K562 (cell line): ENCODE results near the gene WDR81. TPM values are rescaled to one million over a fixed set of nuclear protein-coding genes. Genes with fewer than 3 reads are reported as not detected.

Experiments
- ATAC-seq: fragments of 200-7000 bp; cut with Tn5 transposase; 3 replicates; pipeline ENCODE4 v1.9.1; 2020; ENCODE audit warnings: moderate library complexity
- BruUV-seq: library from RNA; stranded (reverse); fragments of 400-500 nt; replicated peaks from 2 replicates; lab custom pipeline; 2021; lab: Mats Ljungman, UMichigan
- CTCF ChIA-PET: fragments of 300-600 bp; formaldehyde crosslinking; extraction: SDS; loops from one replicate; lab custom pipeline; 2021; ENCODE audit warnings: low intra/inter-chr PET ratio; lab: Yijun Ruan, JAX
- POLR2A ChIA-PET: fragments of 300-600, 350-650 bp; sonication (Branson Sonifier 250); formaldehyde crosslinking; extraction: SDS; loops from one replicate; lab custom pipeline; 2021; ENCODE audit warnings: antibody characterized with exemption, inconsistent platforms; lab: Yijun Ruan, JAX
- DNase-seq, 4 experiments: peaks; one replicate each; pipeline versions ENCODE4 v3.0.0 to v3.0.0-alpha.2; 2011 to 2018; ENCODE audit warnings: low spot score in 3 of 4, mixed read lengths in 3 of 4; ENCODE audit errors: extremely low read depth in 1 of 4
- FAIRE-seq: peaks from 2 replicates; lab custom pipeline; 2011; peaks lifted over from hg19 to GRCh38; lab: Jason Lieb, UNC
- H2AFZ ChIP-seq: 2 replicates; pipeline ENCODE4 v1.6.0; 2011; ENCODE audit warnings: low read depth, low read length, control low read depth, inconsistent platforms
- H3K27ac ChIP-seq: fragments of 200-600 bp; 3 replicates; pipeline ENCODE4 v1.8.0; 2011; ENCODE audit warnings: low read depth, mild to moderate bottlenecking, control low read depth, inconsistent platforms, low read length, moderate library complexity, mixed read lengths; ENCODE audit errors: extremely low read depth
- H3K27me3 ChIP-seq, 2 experiments: fragments of 300-600 bp in 1 of 2; 2 replicates in 1 of 2; 3 replicates in 1 of 2; pipeline versions ENCODE4 v1.6.0 to v1.8.0; 2011; ENCODE audit warnings: inconsistent platforms in 2 of 2, low read length in 2 of 2, mild to moderate bottlenecking in 1 of 2, mixed read lengths in 1 of 2, moderate library complexity in 1 of 2; ENCODE audit not compliant: control insufficient read depth in 2 of 2, insufficient read depth in 2 of 2
- H3K36me3 ChIP-seq: fragments of 300-600 bp; 3 replicates; pipeline ENCODE4 v1.8.0; 2011; ENCODE audit warnings: mild to moderate bottlenecking, low read length, inconsistent platforms; ENCODE audit not compliant: control insufficient read depth, insufficient read depth
- H3K4me1 ChIP-seq, 2 experiments: fragments of 200-600 bp in 1 of 2; replicated peaks in 1 of 2; 2 replicates in 1 of 2; 3 replicates in 1 of 2; pipeline versions ENCODE4 v1.5.1 to v1.8.0; 2011; ENCODE audit warnings: inconsistent platforms in 2 of 2, low read length in 2 of 2, mild to moderate bottlenecking in 1 of 2, mixed read lengths in 1 of 2, moderate library complexity in 1 of 2; ENCODE audit not compliant: control insufficient read depth in 2 of 2, insufficient read depth in 2 of 2
- H3K4me2 ChIP-seq: 2 replicates; pipeline ENCODE4 v1.6.1; 2011; ENCODE audit warnings: low read length, control low read depth, inconsistent platforms, mixed read lengths; ENCODE audit not compliant: insufficient read depth
- H3K4me3 ChIP-seq: fragments of 200-600 bp; sonication (generic), shearing (Covaris generic); 2 replicates; pipeline ENCODE4 v1.5.1; 2016; ENCODE audit warnings: control low read depth, inconsistent platforms
- H3K79me2 ChIP-seq: fragments of 200-600 bp; 3 replicates; pipeline ENCODE4 v1.8.0; 2011; ENCODE audit warnings: low read length, inconsistent platforms; ENCODE audit not compliant: control insufficient read depth, insufficient read depth
- H3K9ac ChIP-seq, 2 experiments: 2 replicates each; pipeline versions ENCODE4 v1.6.0 to v1.6.1; 2011; ENCODE audit warnings: low read depth in 2 of 2, low read length in 2 of 2, control low read depth in 1 of 2, inconsistent platforms in 1 of 2, mild to moderate bottlenecking in 1 of 2, mixed read lengths in 1 of 2; ENCODE audit not compliant: insufficient read depth in 1 of 2
- H3K9me1 ChIP-seq: one replicate; pipeline ENCODE4 v1.6.0; 2011; ENCODE audit warnings: inconsistent platforms, mild to moderate bottlenecking, low read length, moderate library complexity; ENCODE audit not compliant: control insufficient read depth, insufficient read depth
- H3K9me3 ChIP-seq: replicated peaks from 2 replicates; pipeline ENCODE4 v1.5.1; 2011; ENCODE audit warnings: low read depth, low read length, inconsistent platforms; ENCODE audit not compliant: control insufficient read depth, insufficient read depth
- H4K20me1 ChIP-seq: replicated peaks from 2 replicates; pipeline ENCODE4 v1.6.1; 2011; ENCODE audit warnings: low read length, inconsistent platforms, mixed read lengths; ENCODE audit not compliant: control insufficient read depth, insufficient read depth
- CHD1 ChIP-seq: fragments of 200-600 bp; sonication (generic); IDR thresholded peaks from one replicate; pipeline ENCODE4 v1.6.1; 2012; ENCODE audit warnings: mild to moderate bottlenecking, moderate library complexity, low read length, inconsistent platforms
- CREM ChIP-seq: IDR thresholded peaks from 2 replicates; pipeline ENCODE4 v1.6.1; 2014; ENCODE audit warnings: antibody characterized with exemption, low read depth
- KAT2B ChIP-seq: IDR thresholded peaks from one replicate; pipeline ENCODE4 v1.6.1; 2012; ENCODE audit warnings: low read depth, mild to moderate bottlenecking, control low read depth, inconsistent platforms, low read length, moderate library complexity
- MYC ChIP-seq, 2 experiments: fragments of 250-450 bp in 1 of 2; sonication (Bioruptor Pico) in 1 of 2; IDR thresholded peaks; 2 replicates each; pipeline versions ENCODE4 v1.5.1 to v1.6.1; 2012 to 2021; ENCODE audit warnings: low read depth in 2 of 2, borderline replicate concordance in 1 of 2, improper control_type of control experiment in 1 of 2, low read length in 1 of 2, mild to moderate bottlenecking in 1 of 2, moderate library complexity in 1 of 2
- NEUROD1 ChIP-seq: fragments of 150-350 bp; IDR thresholded peaks from 2 replicates; pipeline ENCODE4 v1.6.1; 2014; ENCODE audit warnings: borderline replicate concordance, low read length, low read depth; ENCODE audit not compliant: partially characterized antibody
- POLR2AphosphoS2 ChIP-seq: IDR thresholded peaks from 2 replicates; pipeline ENCODE4 v1.6.1; 2012; ENCODE audit warnings: low read length, improper control_type of control experiment
- SAP30 ChIP-seq: fragments of 200-600 bp; sonication (generic); IDR thresholded peaks from 2 replicates; pipeline ENCODE4 v1.6.1; 2012; ENCODE audit warnings: borderline replicate concordance, low read depth, mild to moderate bottlenecking, moderate library complexity, low read length, control low read depth, inconsistent platforms; ENCODE audit not compliant: insufficient read depth, poor library complexity, severe bottlenecking
- ZBTB8A ChIP-seq: fragments of 450-650 bp; IDR thresholded peaks from 2 replicates; pipeline ENCODE4 v1.6.1; 2018; ENCODE audit warnings: mild to moderate bottlenecking, moderate library complexity; ENCODE audit not compliant: partially characterized antibody
- ZC3H8 ChIP-seq: fragments of 450-650 bp; IDR thresholded peaks from 2 replicates; pipeline ENCODE4 v1.6.1; 2017
- ZNF224 ChIP-seq: sonication (generic); formaldehyde crosslinking; IDR thresholded peaks from 2 replicates; pipeline ENCODE4 v1.8.0; 2022; ENCODE audit warnings: mild to moderate bottlenecking, missing genetic modification reagents
- ZNF274 ChIP-seq: IDR thresholded peaks from 2 replicates; pipeline ENCODE4 v1.6.1; 2011; ENCODE audit warnings: low read depth, mild to moderate bottlenecking, low read length, moderate library complexity, borderline replicate concordance
- ZNF311 ChIP-seq: fragments of 250-450 bp; sonication (Bioruptor Pico); IDR thresholded peaks from 2 replicates; pipeline ENCODE4 v1.4.0; 2020; ENCODE audit warnings: mild to moderate bottlenecking, moderate library complexity
- WGBS: fragments of 100-300 bp; shearing (Covaris generic); methylation state at CpG from one replicate; pipeline ENCODE4 v1.1.6; 2016; ENCODE audit warnings: low coverage, mixed read lengths; ENCODE audit not compliant: insufficient coverage; ENCODE audit errors: missing lambda C conversion rate; 5-methylcytosine and 5-hydroxymethylcytosine counted together
- in situ Hi-C: fragments of 300-500 bp; cut with MboI; formaldehyde crosslinking; loops from 4 replicates; pipeline ENCODE4 v1.15.0; 2018; ENCODE audit warnings: inconsistent platforms, mixed read lengths
- intact Hi-C: fragments of 100-400 bp; cut with micrococcal nuclease; formaldehyde crosslinking; loops from 2 replicates; pipeline ENCODE4 v1.14.2; 2022
- polyA plus RNA-seq, 8 experiments: library from polyadenylated mRNA; depleted of rRNA in 4 of 8; stranded (reverse) in 5 of 8; unstranded in 3 of 8; fragments of >200 nt; fragmentation: Nextera tagmentation in 2 of 8; fragmentation: Illumina TruSeq in 1 of 8; extraction: Ambion mirVana in 2 of 8; extraction: Trizol in 1 of 8; gene quantifications; 2 replicates each; pipeline versions ENCODE4 v1.2.1 to v1.2.3, GENCODE V29; 2011 to 2014; ENCODE audit warnings: inconsistent platforms in 1 of 8, missing spikeins in 1 of 8
- total RNA-seq, 7 experiments: library from RNA; depleted of rRNA in 6 of 7; stranded (reverse); fragments of >200 nt in 6 of 7; fragmentation: Illumina TruSeq in 2 of 7; extraction: Trizol in 2 of 7; gene quantifications; 2 replicates each; pipeline versions ENCODE4 v1.2.1 to v1.2.3, GENCODE V29; 2011 to 2021; ENCODE audit warnings: low replicate concordance in 1 of 7
- TF ChIP-seq, protein P1 (sequence below), 2 experiments: IDR thresholded peaks in 1 of 2; conservative IDR thresholded peaks in 1 of 2; 2 replicates each; pipeline ENCODE4 v1.6.1; 2016; ENCODE audit warnings: low read depth in 2 of 2, mild to moderate bottlenecking in 1 of 2, missing compliant biosample characterization in 1 of 2, missing genetic modification characterization in 1 of 2, moderate library complexity in 1 of 2
- TF ChIP-seq, protein P2 (sequence below): fragments of 450-650 bp; IDR thresholded peaks from 2 replicates; pipeline ENCODE4 v1.7.1; 2018; ENCODE audit warnings: mild to moderate bottlenecking, low read depth; ENCODE audit not compliant: partially characterized antibody

The WDR81 gene
- total and polyA plus RNA-seq, 9 of the 15 experiments (the other 6 are each of a cell fraction or from before 2014, with no cell fraction given), result 0.01 to 17.1 (median 3.3) TPM

DNA sequence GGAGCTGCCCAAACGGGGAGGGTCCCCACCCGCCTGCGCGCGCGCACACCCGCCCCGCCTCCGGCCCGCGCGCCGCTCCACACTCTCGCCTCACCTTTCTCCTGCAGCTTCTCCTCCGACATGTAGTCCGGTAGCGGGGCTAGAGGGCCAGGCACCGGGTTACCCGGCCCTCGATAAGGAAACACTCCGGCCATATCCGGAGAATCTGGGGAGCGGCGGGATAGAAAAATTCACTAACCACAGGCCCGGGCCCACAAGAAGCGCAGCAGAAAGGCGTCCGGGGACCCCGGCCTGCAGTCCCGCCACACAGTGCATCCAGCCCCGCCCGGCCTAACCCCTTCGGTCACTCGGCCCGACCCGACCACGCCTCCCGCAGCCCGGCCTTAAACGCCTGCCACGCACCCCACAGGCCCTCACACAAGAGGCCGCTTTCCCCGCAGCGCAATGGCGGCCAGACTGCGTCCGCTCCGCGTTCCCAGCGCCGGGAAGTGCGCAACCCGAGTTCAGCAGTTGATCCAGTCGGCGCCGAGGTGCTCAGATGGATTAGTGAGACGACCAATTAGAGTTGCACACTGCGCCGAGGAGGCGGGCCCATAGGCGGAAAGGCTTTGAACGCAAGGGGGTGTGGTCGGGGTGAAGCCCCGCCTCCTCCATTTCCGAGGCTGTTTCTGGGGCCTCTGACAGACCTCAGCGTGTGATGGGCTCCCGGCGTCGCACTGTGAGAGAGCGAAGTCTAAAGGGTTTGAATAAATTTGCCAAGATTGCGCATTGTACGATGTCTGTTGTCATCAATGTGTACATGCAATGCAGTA lies 39.9 kb upstream of the WDR81 start, which contains the start of gene PRPF8:
TSS of gene PRPF8 (minus strand) at position 490 of the 812 bp plus-strand sequence. CDS start at position 194, 296 bp downstream.
- no peaks in the 10 kb centered on the region for H3K9me3 ChIP-seq
- peak within 1 kb of the TSS; percentile 94 for H3K4me3 ChIP-seq
- in situ Hi-C loops, result no loop called here
- no peaks in the 10 kb centered on the region for H3K27me3 ChIP-seq
- intact Hi-C loops, result loop anchor here (5.0 kb wide), 1 partner anchor 33 kb away; no protein-coding TSS in a partner anchor
- WGBS, result under 1% methylated on average over 65 of the region's 72 CpGs
- POLR2A ChIA-PET, result interaction anchor here (0.6 to 1.3 kb wide), 6 partner anchors 8 to 160 kb away, joined by 3 to 9 read pairs (median 3); no protein-coding TSS in a partner anchor
- H4K20me1 ChIP-seq, result peaks cover 13% of the 10 kb centered on the region; the same call in 1 of the 2 replicates
- H2AFZ ChIP-seq, result peak within 1 kb of the TSS; percentile 93
- H3K9ac ChIP-seq, result peak within 1 kb of the TSS; percentile 86 to 94
- H3K79me2 ChIP-seq, result peaks cover 46% of the 10 kb centered on the region
- peak within 1 kb of the TSS; percentile 87 for H3K4me2 ChIP-seq
- H3K4me1 ChIP-seq, result peaks cover 6 to 11% of the 10 kb centered on the region in 2 experiments; a peak in 4 of 5 replicates
- peak within 1 kb of the TSS; percentile 84 for H3K27ac ChIP-seq
- DNase-seq, result peak; percentile 88 to 97 (median 93)
- FAIRE-seq, result peak; percentile 97
- peaks cover 4% of the 10 kb centered on the region for H3K9me1 ChIP-seq
- peaks cover 40% of the 10 kb centered on the region for H3K36me3 ChIP-seq
- BruUV-seq, result TSS peak; percentile 46
- peak; percentile 100 for ATAC-seq
- CTCF ChIA-PET, result no interaction called here
- TF ChIP-seq SAP30 (peak; percentile 3), KAT2B (no peak), ZNF274 (no peak), MYC (IDR thresholded peaks at IDR 0.05; ENCODE audit: low read depth, low read length) (0 out of 2 replicates have a peak, but pooled peaks have one; percentile 65), MYC (CRISPR knock-in tag; IDR thresholded peaks at IDR 0.05; ENCODE audit: borderline replicate concordance, low read depth) (peak; percentile 79; the same call in 1 of the 2 replicates), ZBTB8A (no peak), ZC3H8 (no peak), CHD1 (peak; percentile 38), ZNF311 (CRISPR knock-in tag) (no peak), CREM (peak; percentile 87), POLR2AphosphoS2 (no peak), ZNF224 (CRISPR knock-in tag) (no peak), NEUROD1 (peak; percentile 77)
- TF ChIP-seq, protein P1, sequence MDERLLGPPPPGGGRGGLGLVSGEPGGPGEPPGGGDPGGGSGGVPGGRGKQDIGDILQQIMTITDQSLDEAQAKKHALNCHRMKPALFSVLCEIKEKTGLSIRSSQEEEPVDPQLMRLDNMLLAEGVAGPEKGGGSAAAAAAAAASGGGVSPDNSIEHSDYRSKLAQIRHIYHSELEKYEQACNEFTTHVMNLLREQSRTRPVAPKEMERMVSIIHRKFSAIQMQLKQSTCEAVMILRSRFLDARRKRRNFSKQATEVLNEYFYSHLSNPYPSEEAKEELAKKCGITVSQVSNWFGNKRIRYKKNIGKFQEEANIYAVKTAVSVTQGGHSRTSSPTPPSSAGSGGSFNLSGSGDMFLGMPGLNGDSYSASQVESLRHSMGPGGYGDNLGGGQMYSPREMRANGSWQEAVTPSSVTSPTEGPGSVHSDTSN (CRISPR knock-in tag; IDR thresholded peaks at IDR 0.05; ENCODE audit: low read depth), result no peak
- TF ChIP-seq, protein P1 (tag; conservative IDR thresholded peaks at IDR 0.05; ENCODE audit: low read depth), result peak; percentile 86
- TF ChIP-seq, protein P2, sequence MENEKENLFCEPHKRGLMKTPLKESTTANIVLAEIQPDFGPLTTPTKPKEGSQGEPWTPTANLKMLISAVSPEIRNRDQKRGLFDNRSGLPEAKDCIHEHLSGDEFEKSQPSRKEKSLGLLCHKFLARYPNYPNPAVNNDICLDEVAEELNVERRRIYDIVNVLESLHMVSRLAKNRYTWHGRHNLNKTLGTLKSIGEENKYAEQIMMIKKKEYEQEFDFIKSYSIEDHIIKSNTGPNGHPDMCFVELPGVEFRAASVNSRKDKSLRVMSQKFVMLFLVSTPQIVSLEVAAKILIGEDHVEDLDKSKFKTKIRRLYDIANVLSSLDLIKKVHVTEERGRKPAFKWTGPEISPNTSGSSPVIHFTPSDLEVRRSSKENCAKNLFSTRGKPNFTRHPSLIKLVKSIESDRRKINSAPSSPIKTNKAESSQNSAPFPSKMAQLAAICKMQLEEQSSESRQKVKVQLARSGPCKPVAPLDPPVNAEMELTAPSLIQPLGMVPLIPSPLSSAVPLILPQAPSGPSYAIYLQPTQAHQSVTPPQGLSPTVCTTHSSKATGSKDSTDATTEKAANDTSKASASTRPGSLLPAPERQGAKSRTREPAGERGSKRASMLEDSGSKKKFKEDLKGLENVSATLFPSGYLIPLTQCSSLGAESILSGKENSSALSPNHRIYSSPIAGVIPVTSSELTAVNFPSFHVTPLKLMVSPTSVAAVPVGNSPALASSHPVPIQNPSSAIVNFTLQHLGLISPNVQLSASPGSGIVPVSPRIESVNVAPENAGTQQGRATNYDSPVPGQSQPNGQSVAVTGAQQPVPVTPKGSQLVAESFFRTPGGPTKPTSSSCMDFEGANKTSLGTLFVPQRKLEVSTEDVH, result no peak
